Measurements from ENCODE around the gene CD300LF. TPM values are rescaled to one million over a fixed set of nuclear protein-coding genes. Genes with fewer than 3 reads are reported as not detected.

CD300LF gene
- total RNA-seq, 1 experiment from 2014 or later = not detected

- Mint-ChIP-seq H3K36me3 (ENCODE audit: insufficient read depth in 1 of 3, low read depth in 3 of 3) (no peaks in the 10 kb centered on the region), H3K4me1 (no peaks in the 10 kb centered on the region), H3K9me3 (peaks cover 3 to 8% of the 10 kb centered on the region in 2 experiments; a peak in 3 of 5 replicates), H3K4me3 (no peak overlapping the region), H3K27me3 (ENCODE audit: low read depth) (peaks cover 63% of the 10 kb centered on the region), H3K27ac (no peak overlapping the region)
- no peak overlapping the region for H4K5ac ChIP-seq (ENCODE audit: insufficient read length, low read depth, low read length)
- H2BK12ac ChIP-seq (ENCODE audit: insufficient read length, low read depth, low read length) = no peak overlapping the region
- H3T11ph ChIP-seq (ENCODE audit: low read length) = no peak overlapping the region
- H3K9me3 ChIP-seq (ENCODE audit: control insufficient read depth, low read depth, low read length) = no peaks in the 10 kb centered on the region
- H4K8ac ChIP-seq (replicated peaks; ENCODE audit: insufficient read length, low read depth, low read length) = no peak overlapping the region
- no peaks in the 10 kb centered on the region for H3K27me3 ChIP-seq (ENCODE audit: insufficient read depth, low read length)
- no peak overlapping the region for H3K9ac ChIP-seq (ENCODE audit: extremely low read depth, insufficient read length, low read length)
- no peaks in the 10 kb centered on the region for H3K79me2 ChIP-seq (ENCODE audit: insufficient read depth, low read length)
- no peak overlapping the region for H2BK15ac ChIP-seq (ENCODE audit: low read depth, low read length)
- no peak for DNase-seq
- no peaks in the 10 kb centered on the region for H3K23me2 ChIP-seq (ENCODE audit: insufficient read length, low read depth, low read length, poor library complexity, severe bottlenecking)
- no peak overlapping the region for H3K56ac ChIP-seq (ENCODE audit: insufficient read length, low read depth, low read length)
- no peaks in the 10 kb centered on the region for H3K4me1 ChIP-seq (ENCODE audit: insufficient read depth, low read length)
- WGBS (ENCODE audit: extremely low coverage, insufficient read length, low lambda C conversion rate) = no CpG with 5 or more reads among the region's 6 CpGs
- H3K18ac ChIP-seq (ENCODE audit: insufficient read length, low read depth, low read length) = no peak overlapping the region
- H2AK5ac ChIP-seq (ENCODE audit: insufficient read length, low read length) = no peak overlapping the region
- H3K23ac ChIP-seq (ENCODE audit: insufficient read length, low read depth, low read length) = no peak overlapping the region
- H4K20me1 ChIP-seq (ENCODE audit: control insufficient read depth, insufficient read depth, insufficient read length) = no peaks in the 10 kb centered on the region
- no peaks in the 10 kb centered on the region for H3K79me1 ChIP-seq (ENCODE audit: insufficient read depth, low read depth, low read length, poor library complexity, severe bottlenecking)
- H3K14ac ChIP-seq (ENCODE audit: insufficient read depth, low read length) = 0 out of 2 replicates have a peak overlapping the region, but pooled peaks have one; percentile 13
- H3K4me2 ChIP-seq (ENCODE audit: insufficient read depth, insufficient read length, low read length) = no peak overlapping the region
- no peak overlapping the region for H3K4ac ChIP-seq (ENCODE audit: low read depth, low read length)
- H2AFZ ChIP-seq (ENCODE audit: low read length) = no peak overlapping the region
- H2BK20ac ChIP-seq (ENCODE audit: low read depth, low read length, poor library complexity, severe bottlenecking) = no peak overlapping the region
- H2BK120ac ChIP-seq (ENCODE audit: low read depth, low read length, poor library complexity, severe bottlenecking) = no peak overlapping the region
- no peak overlapping the region for H2BK5ac ChIP-seq (ENCODE audit: insufficient read length, low read length)
- H4K91ac ChIP-seq (ENCODE audit: insufficient read length, low read depth, low read length) = no peak overlapping the region
- no peak for TF ChIP-seq CTCF (conservative IDR thresholded peaks at IDR 0.05)
- no peak overlapping the region for H3K27ac ChIP-seq (ENCODE audit: insufficient read length, low read depth, low read length)
These were observed 22.3 kb downstream of the CD300LF start for GRCh38 chr17:74690409-74690825.
